Measurements from ENCODE around the gene GPC5. TPM values are rescaled to one million over a fixed set of nuclear protein-coding genes. Genes with fewer than 3 reads are reported as not detected.

GPC5 gene
- total RNA-seq, 1 experiment from 2014 or later = 0.15 TPM

DNA sequence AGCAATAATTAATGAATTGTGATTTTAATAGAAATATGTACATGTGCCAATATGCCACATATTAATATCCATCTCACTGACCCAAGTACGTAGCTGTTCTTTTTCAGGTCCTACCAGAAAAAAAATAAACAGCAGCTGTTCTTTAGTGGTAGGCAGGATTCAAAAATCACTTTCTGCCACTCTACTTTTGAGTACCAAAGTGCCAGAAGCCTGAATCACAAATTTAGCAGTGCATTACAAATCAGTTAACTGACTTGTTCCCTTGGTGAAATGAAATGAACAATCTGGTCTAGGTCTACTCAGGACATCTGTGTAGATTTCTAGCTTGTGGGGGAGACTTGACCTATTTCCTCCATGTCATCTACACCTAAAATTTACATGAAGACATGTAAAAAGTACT is 1052.6 kb downstream of the GPC5 start:
- Histone ChIP-seq H3K4me2 (ENCODE audit: insufficient read depth, insufficient read length, low read length) (no peak overlapping the region), H4K8ac (replicated peaks; ENCODE audit: insufficient read length, low read depth, low read length) (no peak overlapping the region), H3K9ac (ENCODE audit: extremely low read depth, insufficient read length, low read length) (no peak overlapping the region), H3T11ph (ENCODE audit: low read length) (no peak overlapping the region), H4K91ac (ENCODE audit: insufficient read length, low read depth, low read length) (no peak overlapping the region), H3K79me1 (ENCODE audit: insufficient read depth, low read depth, low read length, poor library complexity, severe bottlenecking) (no peaks in the 10 kb centered on the region), H3K79me2 (ENCODE audit: insufficient read depth, low read length) (no peaks in the 10 kb centered on the region), H2AFZ (ENCODE audit: low read length) (no peak overlapping the region), H3K23ac (ENCODE audit: insufficient read length, low read depth, low read length) (no peak overlapping the region), H4K20me1 (ENCODE audit: control insufficient read depth, insufficient read depth, insufficient read length) (no peaks in the 10 kb centered on the region), H3K27ac (ENCODE audit: insufficient read length, low read depth, low read length) (no peak overlapping the region), H2BK15ac (ENCODE audit: low read depth, low read length) (no peak overlapping the region), H4K5ac (ENCODE audit: insufficient read length, low read depth, low read length) (no peak overlapping the region), H3K14ac (ENCODE audit: insufficient read depth, low read length) (no peak overlapping the region), H3K27me3 (ENCODE audit: insufficient read depth, low read length) (no peaks in the 10 kb centered on the region), H2BK5ac (ENCODE audit: insufficient read length, low read length) (no peak overlapping the region), H3K4ac (ENCODE audit: low read depth, low read length) (no peak overlapping the region), H3K56ac (ENCODE audit: insufficient read length, low read depth, low read length) (no peak overlapping the region), H3K4me1 (ENCODE audit: insufficient read depth, low read length) (no peaks in the 10 kb centered on the region), H3K23me2 (ENCODE audit: insufficient read length, low read depth, low read length, poor library complexity, severe bottlenecking) (no peaks in the 10 kb centered on the region), H2BK12ac (ENCODE audit: insufficient read length, low read depth, low read length) (no peak overlapping the region), H3K18ac (ENCODE audit: insufficient read length, low read depth, low read length) (no peak overlapping the region), H2AK5ac (ENCODE audit: insufficient read length, low read length) (no peak overlapping the region), H3K9me3 (ENCODE audit: control insufficient read depth, low read depth, low read length) (no peaks in the 10 kb centered on the region), H2BK20ac (ENCODE audit: low read depth, low read length, poor library complexity, severe bottlenecking) (no peak overlapping the region), H2BK120ac (ENCODE audit: low read depth, low read length, poor library complexity, severe bottlenecking) (no peak overlapping the region)
- H3K36me3 Mint-ChIP-seq (ENCODE audit: insufficient read depth in 1 of 3, low read depth in 3 of 3) = no peaks in the 10 kb centered on the region
- TF ChIP-seq CTCF (conservative IDR thresholded peaks at IDR 0.05) = no peak
- no CpG with 5 or more reads among the region's 1 CpG for WGBS (ENCODE audit: extremely low coverage, insufficient read length, low lambda C conversion rate)
- no peak for DNase-seq
- no peaks in the 10 kb centered on the region for H3K27me3 Mint-ChIP-seq (ENCODE audit: low read depth)
- no peak overlapping the region for H3K27ac Mint-ChIP-seq
- no peaks in the 10 kb centered on the region for H3K9me3 Mint-ChIP-seq
- no peak overlapping the region for H3K4me3 Mint-ChIP-seq
- H3K4me1 Mint-ChIP-seq = no peaks in the 10 kb centered on the region

All from H9 (cell line).